Measurements from ENCODE around the gene ARMH4.

DNA sequence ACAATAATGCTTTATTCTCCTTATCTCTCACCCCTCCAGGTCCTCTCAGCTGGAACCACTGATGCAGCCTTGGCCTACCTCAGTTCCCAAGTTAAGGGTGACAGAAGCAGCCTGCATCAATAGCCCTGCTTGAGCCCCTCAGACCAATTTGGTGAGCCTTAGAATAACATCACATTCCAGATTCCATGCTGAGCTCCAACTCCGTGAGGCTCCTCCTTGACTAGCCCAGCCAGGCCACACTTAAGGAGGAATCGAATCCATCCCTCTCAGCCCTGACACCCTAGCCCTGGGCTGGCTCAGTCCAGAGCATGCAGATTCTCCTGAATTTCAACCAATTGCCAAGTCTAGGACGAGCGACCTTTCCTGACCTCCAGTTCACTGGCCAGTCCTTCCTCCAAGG lies 91.1 kb downstream of the ARMH4 start:
- TF ChIP-seq CTCF (IDR thresholded peaks at IDR 0.05) (no peak), POLR2AphosphoS5 (IDR thresholded peaks at IDR 0.05; ENCODE audit: low read depth, low read length) (no peak), TCF7L2 (IDR thresholded peaks at IDR 0.05; ENCODE audit: low read depth, low read length) (no peak), SIN3A (IDR thresholded peaks at IDR 0.05; ENCODE audit: borderline replicate concordance, insufficient read depth, low read depth, low read length) (no peak)

Measured in Panc1 (cell line).